Measurements from ENCODE around the gene GCFC2. TPM values are rescaled to one million over a fixed set of nuclear protein-coding genes. Genes with fewer than 3 reads are reported as not detected.
A peak's percentile ranks its signal among the peaks of the same experiment; 100 is the strongest.

GCFC2 gene
- total and polyA plus RNA-seq, 2 of the 13 experiments (the other 11 are each of a cell fraction or from before 2014, with no cell fraction given): 26.8 to 49.0 TPM

DNA sequence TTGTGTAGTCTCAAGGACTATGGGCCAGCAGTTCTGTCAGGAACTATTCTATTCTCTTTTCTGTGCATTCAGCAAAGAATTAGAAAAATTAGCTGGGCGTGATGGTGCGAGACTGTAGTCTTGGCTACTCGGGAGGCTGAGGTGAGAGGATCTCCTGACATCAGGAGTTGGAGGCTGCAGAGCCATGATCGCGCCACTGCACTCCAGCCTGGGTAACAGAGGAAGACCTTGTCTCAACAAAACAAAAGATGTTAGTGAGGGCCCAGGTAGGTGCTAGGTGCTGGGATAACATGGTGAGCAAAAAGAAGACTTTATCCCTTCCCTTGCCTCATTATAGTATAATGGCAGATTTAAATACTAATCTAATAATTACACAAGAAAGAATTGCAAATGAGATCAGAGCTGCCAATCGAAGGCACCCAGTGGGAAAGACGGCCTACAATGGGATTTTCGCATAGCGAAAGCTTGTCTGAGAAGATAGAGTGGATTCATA is 64.6 kb downstream of the GCFC2 start (continued):
- TF ChIP-seq ZNF275 (CRISPR knock-in tag; IDR thresholded peaks at IDR 0.05; ENCODE audit: borderline replicate concordance): 0 out of 2 replicates have a peak, but pooled peaks have one; percentile 12
- TF ChIP-seq FOXK1 (CRISPR knock-in tag; IDR thresholded peaks at IDR 0.05; ENCODE audit: borderline replicate concordance, low read depth): no peak
- TF ChIP-seq HOXA9 (CRISPR knock-in tag; IDR thresholded peaks at IDR 0.05; ENCODE audit: borderline replicate concordance): no peak
- no peak for TF ChIP-seq CHD2 (IDR thresholded peaks at IDR 0.05; ENCODE audit: low read depth, low read length)
- no peak for TF ChIP-seq GABPA (IDR thresholded peaks at IDR 0.05; ENCODE audit: low read depth, low read length)
- no peak for TF ChIP-seq GABPA (CRISPR knock-in tag; IDR thresholded peaks at IDR 0.05; ENCODE audit: low read depth)
- 0 out of 2 replicates have a peak, but pooled peaks have one; percentile 8 for TF ChIP-seq DMTF1 (CRISPR knock-in tag; IDR thresholded peaks at IDR 0.05)
- no peak for TF ChIP-seq ZNF503 (CRISPR knock-in tag; IDR thresholded peaks at IDR 0.05)
- TF ChIP-seq, protein P1, sequence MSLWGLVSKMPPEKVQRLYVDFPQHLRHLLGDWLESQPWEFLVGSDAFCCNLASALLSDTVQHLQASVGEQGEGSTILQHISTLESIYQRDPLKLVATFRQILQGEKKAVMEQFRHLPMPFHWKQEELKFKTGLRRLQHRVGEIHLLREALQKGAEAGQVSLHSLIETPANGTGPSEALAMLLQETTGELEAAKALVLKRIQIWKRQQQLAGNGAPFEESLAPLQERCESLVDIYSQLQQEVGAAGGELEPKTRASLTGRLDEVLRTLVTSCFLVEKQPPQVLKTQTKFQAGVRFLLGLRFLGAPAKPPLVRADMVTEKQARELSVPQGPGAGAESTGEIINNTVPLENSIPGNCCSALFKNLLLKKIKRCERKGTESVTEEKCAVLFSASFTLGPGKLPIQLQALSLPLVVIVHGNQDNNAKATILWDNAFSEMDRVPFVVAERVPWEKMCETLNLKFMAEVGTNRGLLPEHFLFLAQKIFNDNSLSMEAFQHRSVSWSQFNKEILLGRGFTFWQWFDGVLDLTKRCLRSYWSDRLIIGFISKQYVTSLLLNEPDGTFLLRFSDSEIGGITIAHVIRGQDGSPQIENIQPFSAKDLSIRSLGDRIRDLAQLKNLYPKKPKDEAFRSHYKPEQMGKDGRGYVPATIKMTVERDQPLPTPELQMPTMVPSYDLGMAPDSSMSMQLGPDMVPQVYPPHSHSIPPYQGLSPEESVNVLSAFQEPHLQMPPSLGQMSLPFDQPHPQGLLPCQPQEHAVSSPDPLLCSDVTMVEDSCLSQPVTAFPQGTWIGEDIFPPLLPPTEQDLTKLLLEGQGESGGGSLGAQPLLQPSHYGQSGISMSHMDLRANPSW (CRISPR knock-in tag; IDR thresholded peaks at IDR 0.05; ENCODE audit: borderline replicate concordance): peak; percentile 29; the same call in 1 of the 2 replicates
- TF ChIP-seq PRMT3 (CRISPR knock-in tag; IDR thresholded peaks at IDR 0.05; ENCODE audit: borderline replicate concordance, low read depth): no peak
- no peak for TF ChIP-seq ZNF382 (CRISPR knock-in tag; IDR thresholded peaks at IDR 0.05; ENCODE audit: borderline replicate concordance)
- no peak for TF ChIP-seq ONECUT2 (CRISPR knock-in tag; IDR thresholded peaks at IDR 0.05)
- no peak for TF ChIP-seq ZFY (CRISPR knock-in tag; IDR thresholded peaks at IDR 0.05)
- TF ChIP-seq, protein P2, sequence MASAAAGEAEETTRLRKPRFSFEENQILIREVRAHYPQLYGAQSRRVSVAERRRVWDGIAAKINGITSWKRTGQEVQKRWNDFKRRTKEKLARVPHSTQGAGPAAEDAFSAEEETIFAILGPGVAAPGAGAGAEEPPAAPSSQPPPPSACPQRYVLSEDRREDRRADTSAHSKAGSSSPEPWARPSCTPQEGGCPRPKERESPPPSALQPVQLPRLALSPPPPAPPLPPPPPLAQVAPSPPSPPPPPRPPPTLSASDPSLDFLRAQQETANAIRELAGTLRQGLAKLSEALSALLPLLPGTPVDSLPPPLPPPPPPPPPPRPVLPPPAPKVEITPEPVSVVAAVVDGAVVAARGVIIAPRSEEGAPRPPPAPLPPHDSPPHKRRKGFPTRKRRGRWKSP (CRISPR knock-in tag; IDR thresholded peaks at IDR 0.05): no peak
- TF ChIP-seq HES4 (CRISPR knock-in tag; IDR thresholded peaks at IDR 0.05; ENCODE audit: borderline replicate concordance): 0 out of 2 replicates have a peak, but pooled peaks have one; percentile 28
- TF ChIP-seq SALL1 (CRISPR knock-in tag; IDR thresholded peaks at IDR 0.05): 0 out of 2 replicates have a peak, but pooled peaks have one; percentile 17
- no peak for TF ChIP-seq SMAD1 (CRISPR knock-in tag; IDR thresholded peaks at IDR 0.05; ENCODE audit: borderline replicate concordance, low read depth)
- TF ChIP-seq RCOR2 (CRISPR knock-in tag; IDR thresholded peaks at IDR 0.05): peak; percentile 76
- no peak for TF ChIP-seq TAF1 (CRISPR knock-in tag; IDR thresholded peaks at IDR 0.05)
